Stimulated activated naive CD4-positive, alpha-beta T cell treated with Interleukin-2 at 50 U/mL for 16 hours (primary cell): ENCODE data around the gene AASS.

Experiments
- DNase-seq: peaks from one replicate; lab custom pipeline; 2025; lab: John Stamatoyannopoulos, UW

Gene AASS

DNA sequence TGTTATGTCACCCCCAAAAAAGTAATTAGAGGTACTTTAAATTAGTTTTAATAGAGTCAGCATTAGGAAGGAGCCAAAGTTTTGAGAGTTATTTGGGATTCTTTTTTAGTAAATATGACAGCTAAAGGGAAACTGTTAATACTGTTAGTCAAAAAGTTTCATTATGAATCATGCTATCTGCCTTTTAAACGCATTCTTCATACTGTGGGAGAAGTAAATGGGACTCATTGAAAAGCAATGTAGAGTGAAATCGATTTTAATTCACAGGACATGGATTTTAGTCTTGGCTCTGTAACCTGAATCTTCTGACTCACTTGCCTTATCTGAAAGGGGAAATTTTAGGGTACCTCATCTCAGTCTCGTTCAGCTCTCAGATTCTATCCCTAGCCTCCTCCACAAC lies 105.1 kb downstream of the AASS start:
- DNase-seq, result no peak

- no peak for DNase-seq
These were observed 105.9 kb downstream of the AASS start for GRCh38 chr7:122038134-122038533.

DNA sequence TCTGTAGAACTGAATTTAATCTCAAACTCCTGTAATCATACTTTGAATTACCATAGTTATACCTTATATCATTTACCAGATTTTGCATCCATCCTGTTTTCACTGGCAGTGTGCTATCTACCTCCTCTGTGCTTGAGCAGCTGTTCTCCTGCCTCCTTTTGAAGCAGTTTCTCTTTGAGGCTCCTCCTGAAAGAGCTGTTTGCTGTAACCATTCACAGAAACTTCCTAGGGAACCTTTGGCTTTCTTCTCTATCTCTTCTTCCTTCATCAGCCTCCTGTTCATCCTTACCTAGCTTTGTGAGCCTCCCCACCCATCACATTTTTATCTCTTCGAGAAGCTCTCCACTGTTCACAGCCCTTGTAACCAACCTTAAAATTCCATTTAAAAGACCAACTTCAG lies 108.2 kb downstream of the AASS start:
- DNase-seq, result no peak

DNA sequence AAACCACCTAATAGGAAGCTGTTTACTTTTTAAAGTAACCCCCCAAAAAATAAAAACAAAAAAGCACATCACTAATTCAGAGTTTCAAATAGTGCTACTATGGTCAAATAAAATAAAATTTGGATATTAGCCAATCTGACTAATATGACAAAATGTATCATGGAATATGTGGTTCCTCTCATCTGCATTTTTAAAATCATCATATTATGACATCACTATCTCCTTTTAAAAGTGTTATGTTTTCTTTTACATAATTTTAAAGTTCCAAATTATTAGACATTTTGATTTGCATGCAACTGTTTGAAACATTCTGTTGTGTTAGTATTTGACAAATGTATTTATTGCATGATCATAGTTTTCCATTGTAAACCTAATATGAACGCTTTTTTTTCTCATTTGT lies 110.4 kb downstream of the AASS start:
- no peak for DNase-seq

DNA sequence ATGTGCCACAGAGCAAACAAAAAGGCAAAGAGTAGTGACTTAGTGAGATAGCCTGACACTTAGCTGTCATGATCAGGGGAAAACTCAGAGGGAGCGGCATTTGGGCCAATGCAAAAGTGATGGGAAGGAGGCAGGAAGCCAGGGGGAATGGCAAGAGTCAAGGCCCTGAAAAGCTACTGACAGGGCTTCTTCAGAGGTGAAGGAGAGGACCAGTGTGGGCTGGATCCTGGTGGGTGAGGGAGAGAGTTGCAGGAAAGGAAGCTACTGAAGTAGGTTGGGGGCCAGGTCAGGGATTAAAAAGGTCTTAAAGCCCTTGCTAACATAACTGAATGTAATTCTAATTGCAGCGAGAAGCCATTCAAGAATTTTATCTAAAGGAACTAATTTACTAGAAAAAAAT lies 117.0 kb downstream of the AASS start:
- DNase-seq, result no peak
